HepG2 (cell line): ENCODE data around the gene GOT1. TPM values are rescaled to one million over a fixed set of nuclear protein-coding genes. Genes with fewer than 3 reads are reported as not detected.

Experiments used
- ATF7 ChIP-seq, 2 experiments: fragments of 450-650 bp in 1 of 2; sonication (generic) in 1 of 2; formaldehyde crosslinking in 1 of 2; IDR thresholded peaks; 2 replicates each; pipeline versions ENCODE4 v1.4.0 to v1.6.1; 2016 to 2020; ENCODE audit warnings: antibody characterized with exemption in 1 of 2, mild to moderate bottlenecking in 1 of 2, missing genetic modification reagents in 1 of 2
- ERF ChIP-seq: IDR thresholded peaks from 2 replicates; pipeline ENCODE4 v1.6.1; 2018; ENCODE audit warnings: missing biosample characterization, missing genetic modification reagents
- ISX ChIP-seq: sonication (generic); formaldehyde crosslinking; conservative IDR thresholded peaks from 2 replicates; pipeline ENCODE4 v1.5.0; 2020; ENCODE audit warnings: missing genetic modification reagents
- KAT2B ChIP-seq: fragments of 150-350 bp; IDR thresholded peaks from 2 replicates; pipeline ENCODE4 v1.6.1; 2014; ENCODE audit warnings: low read depth, low read length, borderline replicate concordance
- MYC ChIP-seq: sonication (generic); formaldehyde crosslinking; IDR thresholded peaks from 2 replicates; pipeline ENCODE4 v1.9.0; 2021; ENCODE audit warnings: missing genetic modification reagents, borderline replicate concordance
- NFE2 ChIP-seq: sonication (generic); formaldehyde crosslinking; IDR thresholded peaks from 2 replicates; pipeline ENCODE4 v1.4.0; 2020; ENCODE audit warnings: missing genetic modification reagents
- REL ChIP-seq: sonication (generic); formaldehyde crosslinking; conservative IDR thresholded peaks from 2 replicates; pipeline ENCODE4 v1.8.0; 2022; ENCODE audit warnings: mild to moderate bottlenecking, missing genetic modification reagents, moderate library complexity
- SETDB1 ChIP-seq: sonication (generic); formaldehyde crosslinking; IDR thresholded peaks from 2 replicates; pipeline ENCODE4 v1.5.1; 2020; ENCODE audit warnings: missing genetic modification reagents, mild to moderate bottlenecking, borderline replicate concordance
- SKI ChIP-seq: fragments of 450-650 bp; IDR thresholded peaks from one replicate; pipeline ENCODE4 v1.6.1; 2018; ENCODE audit warnings: mild to moderate bottlenecking; ENCODE audit not compliant: partially characterized antibody
- TSC22D2 ChIP-seq: sonication (generic); formaldehyde crosslinking; IDR thresholded peaks from 2 replicates; pipeline ENCODE4 v1.5.1; 2020; ENCODE audit warnings: missing genetic modification reagents, mild to moderate bottlenecking, borderline replicate concordance
- ZNF329 ChIP-seq: sonication (generic); formaldehyde crosslinking; IDR thresholded peaks from 2 replicates; pipeline ENCODE4 v1.9.0; 2021; ENCODE audit warnings: low read depth, mild to moderate bottlenecking, missing genetic modification reagents
- ZNF558 ChIP-seq: sonication (generic); formaldehyde crosslinking; IDR thresholded peaks from 2 replicates; pipeline ENCODE4 v1.9.0; 2022; ENCODE audit warnings: mild to moderate bottlenecking, missing genetic modification reagents, borderline replicate concordance
- ZNF839 ChIP-seq: sonication (generic); formaldehyde crosslinking; IDR thresholded peaks from 2 replicates; pipeline ENCODE4 v1.4.0; 2020; ENCODE audit warnings: missing genetic modification reagents, mild to moderate bottlenecking, borderline replicate concordance
- polyA plus RNA-seq, 8 experiments: library from polyadenylated mRNA; depleted of rRNA in 3 of 8; stranded (reverse) in 7 of 8; unstranded in 1 of 8; fragments of >200 nt; fragmentation: Illumina TruSeq in 4 of 8; extraction: Trizol in 4 of 8; gene quantifications; 2 replicates each; pipeline versions ENCODE4 v1.2.1 to v1.2.3, GENCODE V29; 2011 to 2016; ENCODE audit warnings: low read depth in 4 of 8, missing spikeins in 1 of 8, mixed read lengths in 1 of 8; ENCODE audit not compliant: insufficient read depth in 1 of 8
- total RNA-seq, 5 experiments: library from RNA; depleted of rRNA; stranded (reverse); fragments of >200 nt; fragmentation: Illumina TruSeq; extraction: Trizol; gene quantifications; 2 replicates each; pipeline ENCODE4 v1.2.3, GENCODE V29; 2016; ENCODE audit warnings: low read depth in 1 of 5
- TF ChIP-seq, protein P1 (sequence below): sonication (generic); formaldehyde crosslinking; IDR thresholded peaks from 2 replicates; pipeline ENCODE4 v1.5.1; 2020; ENCODE audit warnings: mild to moderate bottlenecking, missing genetic modification reagents, moderate library complexity
- TF ChIP-seq, protein P2 (sequence below): sonication (generic); formaldehyde crosslinking; conservative IDR thresholded peaks from 2 replicates; pipeline ENCODE4 v1.4.0; 2020; ENCODE audit warnings: missing genetic modification reagents
- TF ChIP-seq, protein P3 (sequence below): sonication (generic); formaldehyde crosslinking; IDR thresholded peaks from 2 replicates; pipeline ENCODE4 v1.5.1; 2020; ENCODE audit warnings: missing genetic modification reagents, mild to moderate bottlenecking, borderline replicate concordance
- TF ChIP-seq, protein P4 (sequence below): sonication (generic); formaldehyde crosslinking; IDR thresholded peaks from 2 replicates; pipeline ENCODE4 v1.5.0; 2020; ENCODE audit warnings: missing genetic modification reagents
- TF ChIP-seq, protein P5 (sequence below): sonication (generic); formaldehyde crosslinking; IDR thresholded peaks from 2 replicates; pipeline ENCODE4 v1.8.1; 2023; ENCODE audit warnings: missing genetic modification reagents, mild to moderate bottlenecking, borderline replicate concordance

GOT1 gene
- total and polyA plus RNA-seq, 2 of the 13 experiments (the other 11 are each of a cell fraction or from before 2014, with no cell fraction given) = 81.2 to 102 TPM

DNA sequence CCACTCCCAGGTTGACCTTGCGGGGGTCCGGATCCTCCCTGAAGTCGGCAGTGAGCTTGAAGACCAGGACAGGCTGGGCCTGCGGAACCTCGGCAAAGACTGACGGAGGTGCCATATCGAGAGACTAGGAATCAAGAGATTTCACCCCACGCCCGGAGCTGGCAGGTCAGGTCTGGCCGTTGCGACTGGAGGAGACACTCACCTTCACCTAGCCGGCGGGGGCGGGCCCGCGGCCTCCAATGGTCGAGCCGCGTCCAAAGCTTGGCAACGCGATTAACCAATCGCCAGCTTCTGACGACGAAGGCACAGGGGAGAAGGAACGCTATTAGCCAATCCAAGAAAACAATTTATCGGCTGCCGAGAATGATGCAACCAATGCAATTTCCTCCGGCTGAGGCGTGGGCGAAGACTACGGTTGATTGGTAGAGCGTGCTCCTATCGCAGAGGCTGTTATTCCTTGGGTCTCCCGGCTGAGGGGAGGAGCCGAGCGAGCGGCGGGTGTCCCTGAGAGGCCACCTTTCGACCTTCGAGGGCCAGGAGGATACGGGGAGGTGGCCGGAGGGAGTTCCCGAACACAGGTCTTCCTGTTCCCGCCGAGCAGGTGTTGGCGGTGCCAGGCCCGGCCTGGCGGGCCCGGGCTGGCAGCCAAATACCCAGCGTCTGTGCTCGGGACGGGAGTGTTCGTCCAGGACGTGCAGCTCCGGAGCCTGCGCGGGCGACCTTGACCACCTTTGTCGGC lies at the start of gene GOT1 (continued):
- TF ChIP-seq ZNF329 (CRISPR knock-in tag) (peak; percentile 41; the same call in 1 of the 2 replicates), ZNF839 (CRISPR knock-in tag) (no peak), NFE2 (no peak), KAT2B (no peak), TSC22D2 (no peak), ZNF558 (no peak), ERF (CRISPR knock-in tag) (no peak), SETDB1 (no peak), SKI (peak; percentile 37), MYC (CRISPR knock-in tag) (peak; percentile 36; the same call in 1 of the 2 replicates), ISX (CRISPR knock-in tag) (no peak), ATF7 (IDR thresholded peaks at IDR 0.05) (peak; percentile 77), ATF7 (CRISPR knock-in tag; IDR thresholded peaks at IDR 0.05) (no peak), REL (CRISPR knock-in tag) (no peak)
- TF ChIP-seq, protein P1, sequence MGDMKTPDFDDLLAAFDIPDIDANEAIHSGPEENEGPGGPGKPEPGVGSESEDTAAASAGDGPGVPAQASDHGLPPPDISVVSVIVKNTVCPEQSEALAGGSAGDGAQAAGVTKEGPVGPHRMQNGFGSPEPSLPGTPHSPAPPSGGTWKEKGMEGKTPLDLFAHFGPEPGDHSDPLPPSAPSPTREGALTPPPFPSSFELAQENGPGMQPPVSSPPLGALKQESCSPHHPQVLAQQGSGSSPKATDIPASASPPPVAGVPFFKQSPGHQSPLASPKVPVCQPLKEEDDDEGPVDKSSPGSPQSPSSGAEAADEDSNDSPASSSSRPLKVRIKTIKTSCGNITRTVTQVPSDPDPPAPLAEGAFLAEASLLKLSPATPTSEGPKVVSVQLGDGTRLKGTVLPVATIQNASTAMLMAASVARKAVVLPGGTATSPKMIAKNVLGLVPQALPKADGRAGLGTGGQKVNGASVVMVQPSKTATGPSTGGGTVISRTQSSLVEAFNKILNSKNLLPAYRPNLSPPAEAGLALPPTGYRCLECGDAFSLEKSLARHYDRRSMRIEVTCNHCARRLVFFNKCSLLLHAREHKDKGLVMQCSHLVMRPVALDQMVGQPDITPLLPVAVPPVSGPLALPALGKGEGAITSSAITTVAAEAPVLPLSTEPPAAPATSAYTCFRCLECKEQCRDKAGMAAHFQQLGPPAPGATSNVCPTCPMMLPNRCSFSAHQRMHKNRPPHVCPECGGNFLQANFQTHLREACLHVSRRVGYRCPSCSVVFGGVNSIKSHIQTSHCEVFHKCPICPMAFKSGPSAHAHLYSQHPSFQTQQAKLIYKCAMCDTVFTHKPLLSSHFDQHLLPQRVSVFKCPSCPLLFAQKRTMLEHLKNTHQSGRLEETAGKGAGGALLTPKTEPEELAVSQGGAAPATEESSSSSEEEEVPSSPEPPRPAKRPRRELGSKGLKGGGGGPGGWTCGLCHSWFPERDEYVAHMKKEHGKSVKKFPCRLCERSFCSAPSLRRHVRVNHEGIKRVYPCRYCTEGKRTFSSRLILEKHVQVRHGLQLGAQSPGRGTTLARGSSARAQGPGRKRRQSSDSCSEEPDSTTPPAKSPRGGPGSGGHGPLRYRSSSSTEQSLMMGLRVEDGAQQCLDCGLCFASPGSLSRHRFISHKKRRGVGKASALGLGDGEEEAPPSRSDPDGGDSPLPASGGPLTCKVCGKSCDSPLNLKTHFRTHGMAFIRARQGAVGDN (CRISPR knock-in tag) = peak; percentile 95
- TF ChIP-seq, protein P2, sequence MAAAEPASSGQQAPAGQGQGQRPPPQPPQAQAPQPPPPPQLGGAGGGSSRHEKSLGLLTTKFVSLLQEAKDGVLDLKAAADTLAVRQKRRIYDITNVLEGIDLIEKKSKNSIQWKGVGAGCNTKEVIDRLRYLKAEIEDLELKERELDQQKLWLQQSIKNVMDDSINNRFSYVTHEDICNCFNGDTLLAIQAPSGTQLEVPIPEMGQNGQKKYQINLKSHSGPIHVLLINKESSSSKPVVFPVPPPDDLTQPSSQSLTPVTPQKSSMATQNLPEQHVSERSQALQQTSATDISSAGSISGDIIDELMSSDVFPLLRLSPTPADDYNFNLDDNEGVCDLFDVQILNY (CRISPR knock-in tag) = no peak
- TF ChIP-seq, protein P3, sequence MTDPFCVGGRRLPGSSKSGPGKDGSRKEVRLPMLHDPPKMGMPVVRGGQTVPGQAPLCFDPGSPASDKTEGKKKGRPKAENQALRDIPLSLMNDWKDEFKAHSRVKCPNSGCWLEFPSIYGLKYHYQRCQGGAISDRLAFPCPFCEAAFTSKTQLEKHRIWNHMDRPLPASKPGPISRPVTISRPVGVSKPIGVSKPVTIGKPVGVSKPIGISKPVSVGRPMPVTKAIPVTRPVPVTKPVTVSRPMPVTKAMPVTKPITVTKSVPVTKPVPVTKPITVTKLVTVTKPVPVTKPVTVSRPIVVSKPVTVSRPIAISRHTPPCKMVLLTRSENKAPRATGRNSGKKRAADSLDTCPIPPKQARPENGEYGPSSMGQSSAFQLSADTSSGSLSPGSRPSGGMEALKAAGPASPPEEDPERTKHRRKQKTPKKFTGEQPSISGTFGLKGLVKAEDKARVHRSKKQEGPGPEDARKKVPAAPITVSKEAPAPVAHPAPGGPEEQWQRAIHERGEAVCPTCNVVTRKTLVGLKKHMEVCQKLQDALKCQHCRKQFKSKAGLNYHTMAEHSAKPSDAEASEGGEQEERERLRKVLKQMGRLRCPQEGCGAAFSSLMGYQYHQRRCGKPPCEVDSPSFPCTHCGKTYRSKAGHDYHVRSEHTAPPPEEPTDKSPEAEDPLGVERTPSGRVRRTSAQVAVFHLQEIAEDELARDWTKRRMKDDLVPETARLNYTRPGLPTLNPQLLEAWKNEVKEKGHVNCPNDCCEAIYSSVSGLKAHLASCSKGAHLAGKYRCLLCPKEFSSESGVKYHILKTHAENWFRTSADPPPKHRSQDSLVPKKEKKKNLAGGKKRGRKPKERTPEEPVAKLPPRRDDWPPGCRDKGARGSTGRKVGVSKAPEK (CRISPR knock-in tag) = no peak
- TF ChIP-seq, protein P4, sequence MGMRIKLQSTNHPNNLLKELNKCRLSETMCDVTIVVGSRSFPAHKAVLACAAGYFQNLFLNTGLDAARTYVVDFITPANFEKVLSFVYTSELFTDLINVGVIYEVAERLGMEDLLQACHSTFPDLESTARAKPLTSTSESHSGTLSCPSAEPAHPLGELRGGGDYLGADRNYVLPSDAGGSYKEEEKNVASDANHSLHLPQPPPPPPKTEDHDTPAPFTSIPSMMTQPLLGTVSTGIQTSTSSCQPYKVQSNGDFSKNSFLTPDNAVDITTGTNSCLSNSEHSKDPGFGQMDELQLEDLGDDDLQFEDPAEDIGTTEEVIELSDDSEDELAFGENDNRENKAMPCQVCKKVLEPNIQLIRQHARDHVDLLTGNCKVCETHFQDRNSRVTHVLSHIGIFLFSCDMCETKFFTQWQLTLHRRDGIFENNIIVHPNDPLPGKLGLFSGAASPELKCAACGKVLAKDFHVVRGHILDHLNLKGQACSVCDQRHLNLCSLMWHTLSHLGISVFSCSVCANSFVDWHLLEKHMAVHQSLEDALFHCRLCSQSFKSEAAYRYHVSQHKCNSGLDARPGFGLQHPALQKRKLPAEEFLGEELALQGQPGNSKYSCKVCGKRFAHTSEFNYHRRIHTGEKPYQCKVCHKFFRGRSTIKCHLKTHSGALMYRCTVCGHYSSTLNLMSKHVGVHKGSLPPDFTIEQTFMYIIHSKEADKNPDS (CRISPR knock-in tag) = no peak
- TF ChIP-seq, protein P5, sequence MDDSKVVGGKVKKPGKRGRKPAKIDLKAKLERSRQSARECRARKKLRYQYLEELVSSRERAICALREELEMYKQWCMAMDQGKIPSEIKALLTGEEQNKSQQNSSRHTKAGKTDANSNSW (CRISPR knock-in tag) = no peak
